B cell (primary cell): ENCODE data around the gene STK38L. TPM values are rescaled to one million over a fixed set of nuclear protein-coding genes. Genes with fewer than 3 reads are reported as not detected.

Source experiments
- ATAC-seq: fragments of 200-7000 bp; cut with Tn5 transposase; one replicate; pipeline ENCODE4 v1.10.0; 2021; ENCODE audit warnings: low read depth, mild to moderate bottlenecking, moderate number of reproducible peaks, moderate library complexity
- CTCF ChIA-PET: fragments of 350-600 bp; sonication (Branson Sonifier 250); formaldehyde crosslinking; loops from one replicate; lab custom pipeline; 2021; ENCODE audit warnings: antibody characterized with exemption, inconsistent platforms; lab: Charles Lee
- POLR2A ChIA-PET: fragments of 350-600 bp; sonication (Branson Sonifier 250); formaldehyde crosslinking; loops from one replicate; lab custom pipeline; 2021; ENCODE audit warnings: antibody characterized with exemption; lab: Charles Lee
- DNase-seq: peaks from one replicate; pipeline ENCODE4 v3.0.0; 2013
- H2AFZ ChIP-seq: 2 replicates; pipeline ENCODE4 v1.6.1; 2012; ENCODE audit warnings: mild to moderate bottlenecking, low read depth, low read length; ENCODE audit not compliant: insufficient read depth, poor library complexity, severe bottlenecking
- H3K27ac ChIP-seq, 2 donors: 1 replicate in 1 of 2; 2 replicates in 1 of 2; pipeline ENCODE4 v1.5.1; 2012 to 2013; ENCODE audit warnings: low read length in 2 of 2, mild to moderate bottlenecking in 2 of 2, moderate library complexity in 1 of 2
- H3K27me3 ChIP-seq, 4 experiments: fragments of 200-600 bp in 1 of 4; sonication (generic) in 1 of 4; replicated peaks in 1 of 4; 1 replicate in 2 of 4; 2 replicates in 2 of 4; pipeline versions ENCODE4 v1.6.1 to v1.7.0; 2013 to 2016; ENCODE audit warnings: low read length in 3 of 4, mild to moderate bottlenecking in 2 of 4, mixed read lengths in 1 of 4, moderate library complexity in 1 of 4; ENCODE audit not compliant: insufficient read depth in 4 of 4, control insufficient read depth in 3 of 4; ENCODE audit errors: control extremely low read depth in 1 of 4
- H3K36me3 ChIP-seq, 2 experiments: replicated peaks in 1 of 2; 1 replicate in 1 of 2; 2 replicates in 1 of 2; pipeline versions ENCODE4 v1.6.1 to v1.7.1; 2013; ENCODE audit warnings: low read length in 1 of 2; ENCODE audit not compliant: insufficient read depth in 2 of 2, control insufficient read depth in 1 of 2; ENCODE audit errors: control extremely low read depth in 1 of 2, extremely low read depth in 1 of 2
- H3K4me1 ChIP-seq, 2 donors: fragments of 200-600 bp in 1 of 2; sonication (generic) in 1 of 2; 1 replicate in 1 of 2; 2 replicates in 1 of 2; pipeline versions ENCODE4 v1.5.1 to v1.6.1; 2013 to 2017; ENCODE audit warnings: low read length in 2 of 2; ENCODE audit not compliant: control insufficient read depth in 2 of 2, insufficient read depth in 2 of 2
- H3K4me2 ChIP-seq: replicated peaks from 2 replicates; pipeline ENCODE3; 2012; ENCODE audit warnings: mild to moderate bottlenecking, low read depth, low read length; ENCODE audit not compliant: poor library complexity, severe bottlenecking
- H3K4me3 ChIP-seq, 5 experiments: fragments of 200-600 bp in 1 of 5; sonication (generic) in 1 of 5; 1 replicate in 3 of 5; 2 replicates in 2 of 5; pipeline versions ENCODE4 v1.5.1 to v1.7.0; 2011 to 2016; ENCODE audit warnings: low read length in 4 of 5, mild to moderate bottlenecking in 4 of 5, low read depth in 2 of 5, control low read depth in 1 of 5, moderate library complexity in 1 of 5; ENCODE audit not compliant: insufficient read depth in 1 of 5; ENCODE audit errors: control extremely low read depth in 1 of 5, extremely low read depth in 1 of 5
- H3K79me2 ChIP-seq: fragments of 200-600 bp; sonication (generic); one replicate; pipeline ENCODE4 v1.6.0; 2016; ENCODE audit warnings: low read length; ENCODE audit not compliant: control insufficient read depth, insufficient read depth
- H3K9ac ChIP-seq: fragments of 200-600 bp; sonication (generic); 2 replicates; pipeline ENCODE4 v1.6.1; 2017; ENCODE audit warnings: mild to moderate bottlenecking, low read length, moderate library complexity
- H3K9me3 ChIP-seq, 3 donors: one replicate each; pipeline versions ENCODE4 v1.6.1 to v1.7.1; 2013; ENCODE audit warnings: low read length in 2 of 3; ENCODE audit not compliant: control insufficient read depth in 2 of 3, insufficient read depth in 1 of 3; ENCODE audit errors: control extremely low read depth in 1 of 3
- H4K20me1 ChIP-seq: 2 replicates; pipeline ENCODE4 v1.6.0; 2012; ENCODE audit warnings: mild to moderate bottlenecking, low read length; ENCODE audit not compliant: insufficient read depth, control insufficient read depth, poor library complexity, severe bottlenecking
- H3K27ac Mint-ChIP-seq: one replicate; pipeline ENCODE4 v1.8.0; 2021; ENCODE audit warnings: mixed read lengths
- H3K27me3 Mint-ChIP-seq: one replicate; pipeline ENCODE4 v1.8.0; 2021; ENCODE audit warnings: mixed read lengths
- H3K4me1 Mint-ChIP-seq: one replicate; pipeline ENCODE4 v1.8.0; 2021; ENCODE audit warnings: mixed read lengths
- H3K4me3 Mint-ChIP-seq: one replicate; pipeline ENCODE4 v1.8.0; 2021; ENCODE audit warnings: mixed read lengths
- H3K9me3 Mint-ChIP-seq: one replicate; pipeline ENCODE4 v1.8.0; 2022; ENCODE audit warnings: mixed read lengths; ENCODE audit not compliant: insufficient read depth
- CTCF ChIP-seq: fragments of 200-600 bp; IDR thresholded peaks from one replicate; pipeline ENCODE4 v1.8.0; 2022; ENCODE audit warnings: antibody characterized with exemption, mild to moderate bottlenecking
- EZH2 ChIP-seq: IDR thresholded peaks from 2 replicates; pipeline ENCODE4 v1.6.1; 2012; ENCODE audit warnings: borderline replicate concordance, low read depth, mild to moderate bottlenecking, moderate library complexity, low read length; ENCODE audit not compliant: insufficient read depth, poor library complexity, severe bottlenecking
- WGBS: methylation state at CpG from one replicate; pipeline ENCODE4 v1.1.5; 2013; ENCODE audit warnings: missing lambda C conversion rate; ENCODE audit not compliant: insufficient coverage; 5-methylcytosine and 5-hydroxymethylcytosine counted together
- intact Hi-C: fragments of 100-400 bp; cut with micrococcal nuclease; formaldehyde crosslinking; loops from one replicate; pipeline ENCODE4 v1.10.0; 2022
- polyA plus RNA-seq: library from polyadenylated mRNA; depleted of rRNA; stranded (reverse); fragments of >200 nt; gene quantifications from 2 replicates; pipeline ENCODE4 v1.2.3, GENCODE V29; 2012
- total RNA-seq, 2 donors: library from RNA; stranded (reverse); fragments of 120-200 nt in 1 of 2; gene quantifications; 1 replicate in 1 of 2; 2 replicates in 1 of 2; pipeline versions ENCODE4 v1.2.3 to v1.2.4, GENCODE V29; 2013 to 2022

Gene STK38L
- total and polyA plus RNA-seq, 2 donors (not counting 1 experiment from before 2014, with no cell fraction given), result 5.5 to 21.2 TPM

DNA sequence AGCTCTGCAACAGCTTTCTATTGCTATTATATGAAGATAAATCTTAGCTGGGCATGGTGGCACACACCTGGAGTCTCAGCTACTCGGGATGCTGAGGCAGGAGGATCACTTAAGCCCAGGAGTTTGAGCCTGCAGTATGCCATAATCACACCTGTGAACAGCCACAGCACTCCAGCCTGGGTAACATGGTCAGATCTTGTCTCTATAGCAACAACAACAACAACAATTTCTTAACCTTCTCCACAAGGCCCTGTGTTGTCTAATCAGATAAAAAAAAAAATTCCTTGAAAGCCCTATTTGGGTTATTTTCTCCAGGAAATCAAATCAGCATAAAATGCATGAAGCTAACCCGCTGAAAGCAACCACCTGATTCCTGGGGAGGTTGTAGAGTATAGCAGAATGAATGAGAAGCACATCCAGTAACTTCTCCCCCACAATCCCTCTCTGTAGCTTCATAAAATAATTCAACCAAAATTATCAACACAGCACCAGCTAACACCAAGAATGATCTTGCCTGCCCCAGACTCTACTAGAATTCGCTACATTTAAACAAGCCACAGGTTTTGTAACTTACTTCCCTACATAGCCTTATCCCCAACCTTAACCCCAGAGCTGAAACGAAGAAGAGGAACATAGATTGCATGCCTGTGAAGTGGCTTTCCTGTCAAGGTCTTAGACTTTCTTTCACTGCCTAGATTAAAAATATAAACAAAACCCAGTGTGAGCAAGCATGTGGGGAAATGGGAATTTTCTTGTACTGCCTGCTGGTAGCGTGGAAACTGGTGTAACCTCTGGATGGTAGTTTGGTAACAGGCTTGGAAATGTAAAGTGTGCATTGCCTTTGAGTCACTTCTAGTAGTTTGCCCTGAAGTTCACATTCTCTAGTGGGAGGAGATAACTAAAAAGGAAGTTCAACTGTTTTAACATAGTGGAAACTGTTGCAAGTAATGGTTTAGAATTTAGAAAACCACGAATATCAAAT, 6.0 kb upstream of the STK38L start:
- H2AFZ ChIP-seq, result peak overlapping the region; percentile 29
- H3K4me3 Mint-ChIP-seq, result peak overlapping the region; percentile 44
- H3K4me3 ChIP-seq, result no peak overlapping the region
- H3K9me3 ChIP-seq, result no peaks in the 10 kb centered on the region
- no peaks in the 10 kb centered on the region for H4K20me1 ChIP-seq
- ChIA-PET POLR2A (no interaction called here), CTCF (interaction anchor here (1.0 to 1.9 kb wide), 3 partner anchors 10 to 353 kb away, joined by 3 to 6 read pairs (median 3); no protein-coding TSS in a partner anchor)
- no peaks in the 10 kb centered on the region for H3K27me3 Mint-ChIP-seq
- intact Hi-C loops, result loop anchor here (2.0 kb wide), 1 partner anchor 17 kb away; no protein-coding TSS in a partner anchor
- no peak for TF ChIP-seq EZH2
- no peaks in the 10 kb centered on the region for H3K36me3 ChIP-seq
- peak; percentile 62 for DNase-seq
- H3K4me2 ChIP-seq, result peak overlapping the region; percentile 46
- H3K4me1 ChIP-seq, result peaks cover 16% of the 10 kb centered on the region in 2 donors
- H3K79me2 ChIP-seq, result no peaks in the 10 kb centered on the region
- no peaks in the 10 kb centered on the region for H3K27me3 ChIP-seq
- WGBS, result 53% methylated on average over 3 of the region's 6 CpGs
- peaks cover 24% of the 10 kb centered on the region for H3K4me1 Mint-ChIP-seq
- H3K9ac ChIP-seq, result peak overlapping the region; percentile 10
- ATAC-seq, result peak; percentile 77
- H3K9me3 Mint-ChIP-seq, result peaks cover under 1% of the 10 kb centered on the region
- H3K27ac ChIP-seq, result peak overlapping the region; percentile 38 to 71
- peak overlapping the region; percentile 74 for H3K27ac Mint-ChIP-seq

DNA sequence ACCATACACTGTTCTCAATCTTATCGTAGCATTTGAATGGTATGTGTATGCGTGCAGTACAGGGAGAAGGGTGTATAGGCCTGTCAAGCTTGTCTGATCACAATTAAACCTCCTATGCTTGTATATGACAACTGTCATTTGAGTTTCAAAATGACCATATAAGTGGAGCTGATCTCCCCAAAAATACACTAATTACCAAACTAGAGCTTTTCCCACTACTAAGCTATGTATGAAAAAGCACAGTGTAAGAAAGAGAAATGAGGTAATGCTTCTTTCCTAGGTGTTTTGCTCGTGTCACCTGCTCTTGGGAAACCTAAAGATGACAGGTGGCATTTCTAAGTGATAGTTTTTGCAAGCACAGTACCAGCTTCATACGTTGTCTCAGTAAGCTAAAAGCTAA, 1.1 kb upstream of the STK38L start:
- ATAC-seq (no peak), DNase-seq (no peak)
- POLR2A ChIA-PET, result no interaction called here
- WGBS, result no CpG with 5 or more reads among the region's 4 CpGs
- CTCF ChIA-PET, result interaction anchor here (1.0 to 4.4 kb wide), 3 partner anchors 17 to 358 kb away, joined by 3 to 24 read pairs (median 5); no protein-coding TSS in a partner anchor
- H3K9me3 ChIP-seq, result peaks cover 0 to 12% (median 0%) of the 10 kb centered on the region in 3 donors
- H3K36me3 ChIP-seq, result no peaks in the 10 kb centered on the region
- no peaks in the 10 kb centered on the region for H3K27me3 Mint-ChIP-seq
- no peak overlapping the region for H3K9ac ChIP-seq
- peaks cover 46% of the 10 kb centered on the region for H3K4me1 Mint-ChIP-seq
- TF ChIP-seq EZH2 (no peak), CTCF (no peak)
- intact Hi-C loops, result no loop called here
- peaks cover 4% of the 10 kb centered on the region for H3K9me3 Mint-ChIP-seq
- no peak overlapping the region for H3K4me3 ChIP-seq
- H3K79me2 ChIP-seq, result peaks cover 16% of the 10 kb centered on the region
- H3K4me3 Mint-ChIP-seq, result peak overlapping the region; percentile 98
- H3K27ac Mint-ChIP-seq, result peak overlapping the region; percentile 95
- H3K27ac ChIP-seq, result peak overlapping the region; percentile 66 to 89
- peaks cover 26 to 30% of the 10 kb centered on the region in 2 donors for H3K4me1 ChIP-seq
- no peaks in the 10 kb centered on the region for H4K20me1 ChIP-seq
- no peak overlapping the region for H3K4me2 ChIP-seq
- H2AFZ ChIP-seq, result peak overlapping the region; percentile 90
- no peaks in the 10 kb centered on the region for H3K27me3 ChIP-seq
